GM18505 (cell line): ENCODE data around the gene CMSS1.

Experiments used
- ATAC-seq: cut with Tn5 transposase; IDR thresholded peaks from one replicate; pipeline ENCODE4 v1.9.1; 2021; ENCODE audit not compliant: unreplicated experiment
- POLR2A ChIP-seq: IDR thresholded peaks from 4 replicates; pipeline ENCODE4 v1.6.1; 2011; ENCODE audit warnings: borderline replicate concordance; ENCODE audit not compliant: insufficient read depth, insufficient read length; ENCODE audit errors: extremely low read depth

CMSS1 gene

GRCh38 chr3:100104817-100105413 is 287.3 kb downstream of the CMSS1 start:
- no peak for ATAC-seq
- no peak for TF ChIP-seq POLR2A

- ATAC-seq, result no peak
- no peak for TF ChIP-seq POLR2A
Observed at GRCh38 chr3:100105501-100105900, 287.8 kb downstream of the CMSS1 start.

- TF ChIP-seq POLR2A, result no peak
- no peak for ATAC-seq
Observed at GRCh38 chr3:100106094-100106493, 288.4 kb downstream of the CMSS1 start.

GRCh38 chr3:100106531-100107141 is 289.0 kb downstream of the CMSS1 start:
- no peak for ATAC-seq
- no peak for TF ChIP-seq POLR2A

GRCh38 chr3:100107221-100107814 is 289.7 kb downstream of the CMSS1 start:
- TF ChIP-seq POLR2A, result no peak
- no peak for ATAC-seq

GRCh38 chr3:100108464-100109079 is 290.9 kb downstream of the CMSS1 start:
- TF ChIP-seq POLR2A, result no peak
- no peak for ATAC-seq

- no peak for TF ChIP-seq POLR2A
- no peak for ATAC-seq
Observed at GRCh38 chr3:100110162-100110561, 292.5 kb downstream of the CMSS1 start.

- no peak for ATAC-seq
- TF ChIP-seq POLR2A, result no peak
Observed at GRCh38 chr3:100111728-100112127, 294.1 kb downstream of the CMSS1 start.

- TF ChIP-seq POLR2A, result no peak
- no peak for ATAC-seq
Observed at GRCh38 chr3:100113723-100114412, 296.2 kb downstream of the CMSS1 start.

GRCh38 chr3:100114413-100115030 is 296.9 kb downstream of the CMSS1 start, which contains the start of gene FILIP1L:
Gene FILIP1L, minus strand, starts transcription at chr3:100114501.
- TF ChIP-seq POLR2A, result no peak
- ATAC-seq, result no peak

- no peak for ATAC-seq
Observed at GRCh38 chr3:100117093-100117492, 299.4 kb downstream of the CMSS1 start.

GRCh38 chr3:100120012-100120411 is 302.4 kb downstream of the CMSS1 start:
- no peak for ATAC-seq
- TF ChIP-seq POLR2A, result no peak

More at GRCh38 chr3:100117093-100117492, 299.4 kb downstream of the CMSS1 start:
- TF ChIP-seq POLR2A, result no peak

- TF ChIP-seq POLR2A, result no peak
- no peak for ATAC-seq
Observed at GRCh38 chr3:100120693-100121092, 303.0 kb downstream of the CMSS1 start.
